Epithelial cell of proximal tubule (primary cell): ENCODE data around the gene ATP8B4. TPM values are rescaled to one million over a fixed set of nuclear protein-coding genes. Genes with fewer than 3 reads are reported as not detected.

Source experiments
- DNase-seq: peaks from one replicate; pipeline ENCODE4 v3.0.0-alpha.2; 2011; ENCODE audit warnings: low read depth
- H3K4me3 ChIP-seq: 2 replicates; pipeline ENCODE4 v1.5.1; 2011; ENCODE audit warnings: low read depth, mild to moderate bottlenecking, low read length
- CTCF ChIP-seq: conservative IDR thresholded peaks from 2 replicates; pipeline ENCODE4 v1.5.1; 2012; ENCODE audit warnings: low read depth, mild to moderate bottlenecking, low read length
- total RNA-seq: library from RNA; depleted of rRNA; stranded (reverse); fragments of >200 nt; gene quantifications from 2 replicates; pipeline ENCODE4 v1.2.3, GENCODE V29; 2015

ATP8B4 gene
- total RNA-seq, 1 donor from 2014 or later, result not detected

DNA sequence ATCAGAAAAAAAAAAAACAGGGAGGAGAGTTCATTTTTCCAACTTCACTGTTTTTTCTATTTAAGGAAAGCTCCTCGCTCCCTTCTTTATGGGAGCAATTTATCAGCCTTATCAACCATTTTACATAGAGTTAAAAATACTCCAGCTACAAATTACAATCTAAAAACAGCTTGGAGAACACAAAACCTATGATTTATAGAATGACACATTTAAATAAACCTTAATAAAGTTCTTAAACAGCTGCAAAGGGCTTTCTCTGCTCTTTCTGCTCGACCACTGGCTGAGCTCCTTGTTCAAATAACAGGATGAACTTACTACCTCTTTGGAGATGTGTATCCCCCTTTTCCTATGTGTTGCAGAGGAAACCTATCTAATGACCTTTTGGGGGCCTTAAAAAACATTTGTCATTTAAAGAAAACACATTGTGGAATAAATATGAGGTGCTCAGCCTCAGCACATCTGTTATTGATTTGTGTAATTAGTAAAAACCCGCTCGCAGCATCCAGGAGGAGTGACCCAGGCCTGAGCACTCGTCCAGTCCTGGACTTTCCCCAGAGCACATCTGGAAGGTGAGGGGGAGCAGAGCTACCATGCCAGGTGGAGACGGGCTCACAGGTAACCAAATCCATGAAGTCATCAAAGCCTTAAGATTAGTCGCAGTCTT is 231.2 kb downstream of the ATP8B4 start:
- no peak for TF ChIP-seq CTCF
- no peak overlapping the region for H3K4me3 ChIP-seq
- no peak for DNase-seq

DNA sequence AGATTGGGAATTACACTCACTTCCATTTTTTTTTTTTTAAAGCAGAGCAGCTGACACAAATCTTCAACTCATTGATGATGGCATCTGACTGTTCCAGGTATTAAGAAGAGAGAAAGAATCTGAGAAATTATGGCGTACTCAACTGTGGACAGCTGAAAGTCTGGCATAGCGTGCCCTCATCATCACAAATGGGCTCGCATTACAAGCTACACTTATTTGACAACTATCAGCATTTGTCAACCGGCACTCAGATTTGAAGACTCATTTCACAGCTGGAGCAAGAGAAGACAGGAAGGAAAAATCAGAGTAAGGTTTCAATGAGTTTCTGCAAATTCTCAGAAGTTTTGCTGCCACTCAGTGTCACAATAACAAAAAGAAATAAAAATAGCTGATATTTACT is 235.9 kb downstream of the ATP8B4 start:
- DNase-seq, result no peak
- H3K4me3 ChIP-seq, result no peak overlapping the region
- TF ChIP-seq CTCF, result no peak

- H3K4me3 ChIP-seq, result no peak overlapping the region
- DNase-seq, result no peak
- TF ChIP-seq CTCF, result no peak
Observed at GRCh38 chr15:49881866-49882265, 237.2 kb downstream of the ATP8B4 start.

- H3K4me3 ChIP-seq, result no peak overlapping the region
- DNase-seq, result no peak
- no peak for TF ChIP-seq CTCF
Observed at GRCh38 chr15:49881433-49881832, 237.6 kb downstream of the ATP8B4 start.

GRCh38 chr15:49877873-49878521 is 241.0 kb downstream of the ATP8B4 start:
- TF ChIP-seq CTCF, result no peak

DNA sequence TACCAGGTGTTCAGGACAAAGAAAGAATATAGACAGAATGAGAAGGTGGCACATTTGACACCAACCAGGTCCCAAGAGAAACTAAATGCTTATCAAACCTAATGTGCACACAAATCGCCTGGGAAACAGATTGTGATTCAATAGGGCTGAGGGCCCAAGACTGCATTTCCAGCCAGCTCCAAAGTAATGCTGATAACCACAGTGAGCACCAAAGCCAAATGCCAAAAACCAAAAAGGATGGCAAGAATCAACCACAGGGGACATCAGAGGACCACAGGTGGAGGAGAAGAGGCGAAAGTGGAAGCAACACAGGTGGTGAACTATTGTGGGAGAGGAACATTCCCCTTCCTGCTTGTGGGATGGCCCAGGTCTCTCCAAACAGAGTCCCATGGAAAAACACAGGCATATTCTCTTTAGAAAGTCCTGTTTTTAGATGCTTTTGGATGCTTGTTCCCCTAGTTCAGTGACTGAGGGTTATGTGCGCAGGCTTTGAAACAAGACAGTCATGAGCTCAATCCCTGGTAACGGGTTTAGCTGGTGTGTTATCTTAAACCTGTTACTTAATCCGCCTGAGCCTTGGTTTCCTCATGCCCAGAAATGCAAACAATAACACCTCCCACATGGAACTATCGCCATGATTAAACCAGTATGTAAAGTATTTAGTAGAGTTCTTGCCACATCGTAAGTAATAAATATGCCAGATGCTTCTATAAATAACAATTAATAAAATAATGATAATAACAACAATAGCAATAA is 241.7 kb downstream of the ATP8B4 start:
- no peak for TF ChIP-seq CTCF
- H3K4me3 ChIP-seq, result no peak overlapping the region
- DNase-seq, result no peak

More at GRCh38 chr15:49877873-49878521, 241.0 kb downstream of the ATP8B4 start:
- no peak overlapping the region for H3K4me3 ChIP-seq
- DNase-seq, result no peak
